HFFc6 (cell line): ENCODE measurements around the gene TRPC4AP. TPM values are rescaled to one million over a fixed set of nuclear protein-coding genes. Genes with fewer than 3 reads are reported as not detected.

Experiments
- DNase-seq: peaks from one replicate; pipeline ENCODE4 v3.0.0-alpha.2; 2018
- H3K27ac Mint-ChIP-seq: 2 replicates; pipeline ENCODE4 v1.8.0; 2020; ENCODE audit warnings: mild to moderate bottlenecking, mixed read lengths
- H3K27me3 Mint-ChIP-seq: 2 replicates; pipeline ENCODE4 v1.8.0; 2021; ENCODE audit warnings: mild to moderate bottlenecking, moderate library complexity, mixed read lengths; ENCODE audit not compliant: insufficient read depth
- H3K36me3 Mint-ChIP-seq: 2 replicates; pipeline ENCODE4 v1.8.0; 2021; ENCODE audit warnings: low read depth, mixed read lengths
- H3K4me1 Mint-ChIP-seq: 2 replicates; pipeline ENCODE4 v1.8.0; 2020; ENCODE audit warnings: low read depth, mixed read lengths
- H3K4me3 Mint-ChIP-seq: 2 replicates; pipeline ENCODE4 v1.8.0; 2020; ENCODE audit warnings: mild to moderate bottlenecking, moderate library complexity, mixed read lengths
- H3K9me3 Mint-ChIP-seq: 2 replicates; pipeline ENCODE4 v1.8.0; 2020; ENCODE audit warnings: mild to moderate bottlenecking, mixed read lengths
- CTCF ChIP-seq: fragments of 200-600 bp; sonication (generic); IDR thresholded peaks from 2 replicates; pipeline ENCODE4 v1.5.0; 2021; ENCODE audit warnings: antibody characterized with exemption, mild to moderate bottlenecking
- total RNA-seq, 6 experiments: library from RNA; stranded (reverse); fragmentation: NEBNext Ultra II Directional; extraction: Animal tissue kit (Norgen Biotek cat#: 25700); gene quantifications; 2 replicates in 1 of 6; 3 replicates in 5 of 6; pipeline ENCODE4 v1.2.3, GENCODE V29; 2021

Gene TRPC4AP
- total RNA-seq, 6 experiments from 2014 or later, result 70.7 to 89.8 (median 81.6) TPM

GRCh38 chr20:35005463-35005961 lies 87.1 kb downstream of the TRPC4AP start:
- no peak for DNase-seq
- Mint-ChIP-seq H3K27me3 (peaks cover 8% of the 10 kb centered on the region), H3K4me1 (no peaks in the 10 kb centered on the region), H3K27ac (no peak overlapping the region), H3K4me3 (no peak overlapping the region), H3K9me3 (no peaks in the 10 kb centered on the region), H3K36me3 (peaks cover 8% of the 10 kb centered on the region)
- no peak for TF ChIP-seq CTCF

- Mint-ChIP-seq H3K27ac (no peak overlapping the region), H3K36me3 (0 out of 2 replicates have a peak, but pooled peaks cover 6% of the 10 kb centered on the region), H3K9me3 (no peaks in the 10 kb centered on the region), H3K4me3 (no peak overlapping the region), H3K27me3 (peaks cover 8% of the 10 kb centered on the region), H3K4me1 (no peaks in the 10 kb centered on the region)
- DNase-seq, result no peak
- no peak for TF ChIP-seq CTCF
These were observed 87.7 kb downstream of the TRPC4AP start for GRCh38 chr20:35004749-35005462.

- Mint-ChIP-seq H3K36me3 (0 out of 2 replicates have a peak, but pooled peaks cover 8% of the 10 kb centered on the region), H3K9me3 (no peaks in the 10 kb centered on the region), H3K27ac (no peak overlapping the region), H3K4me1 (no peaks in the 10 kb centered on the region), H3K4me3 (no peak overlapping the region), H3K27me3 (peaks cover 5% of the 10 kb centered on the region)
- no peak for TF ChIP-seq CTCF
- DNase-seq, result no peak
These were observed 88.4 kb downstream of the TRPC4AP start for GRCh38 chr20:35004051-35004725.

- peaks cover 3% of the 10 kb centered on the region for H3K27me3 Mint-ChIP-seq
- H3K9me3 Mint-ChIP-seq, result no peaks in the 10 kb centered on the region
- H3K27ac Mint-ChIP-seq, result no peak overlapping the region
- H3K4me1 Mint-ChIP-seq, result no peaks in the 10 kb centered on the region
- H3K4me3 Mint-ChIP-seq, result no peak overlapping the region
- H3K36me3 Mint-ChIP-seq, result peaks cover 14% of the 10 kb centered on the region; the same call in 1 of the 2 replicates
- TF ChIP-seq CTCF, result no peak
- no peak for DNase-seq
These were observed 89.2 kb downstream of the TRPC4AP start for GRCh38 chr20:35003211-35004031.

GRCh38 chr20:35002426-35003210 lies 90.0 kb downstream of the TRPC4AP start:
- Mint-ChIP-seq H3K4me3 (no peak overlapping the region), H3K27ac (no peak overlapping the region)

More at GRCh38 chr20:35002426-35003210, 90.0 kb downstream of the TRPC4AP start:
- DNase-seq, result no peak
- no peak for TF ChIP-seq CTCF
- Mint-ChIP-seq H3K27me3 (peaks cover 4% of the 10 kb centered on the region), H3K4me1 (no peaks in the 10 kb centered on the region), H3K36me3 (peaks cover 14% of the 10 kb centered on the region; the same call in 1 of the 2 replicates), H3K9me3 (no peaks in the 10 kb centered on the region)
